Activated naive CD8-positive, alpha-beta T cell treated with anti-CD3 and anti-CD28 coated beads, Interleukin-2, amount 10 ng/mL, durations not matched to agents 7 days and 5 days (primary cell): ENCODE measurements around the gene TIGAR. TPM values are rescaled to one million over a fixed set of nuclear protein-coding genes. Genes with fewer than 3 reads are reported as not detected.

Experiments
- ATAC-seq: fragments of 150-1000 bp; cut with Tn5 transposase; one replicate; pipeline ENCODE4 v1.10.0; 2021; ENCODE audit warnings: low read depth, moderate library complexity
- POLR2A ChIA-PET: fragments of 350-600 bp; sonication (Branson Sonifier 250); formaldehyde crosslinking; loops from one replicate; lab custom pipeline; 2021; ENCODE audit warnings: antibody characterized with exemption; lab: Charles Lee
- DNase-seq: peaks from one replicate; pipeline ENCODE4 v3.0.0; 2021
- H3K27ac Mint-ChIP-seq: one replicate; pipeline ENCODE4 v1.8.0; 2022; ENCODE audit warnings: mild to moderate bottlenecking, mixed read lengths
- H3K27me3 Mint-ChIP-seq: one replicate; pipeline ENCODE4 v1.8.0; 2022; ENCODE audit warnings: mild to moderate bottlenecking, moderate library complexity, mixed read lengths
- H3K36me3 Mint-ChIP-seq: one replicate; pipeline ENCODE4 v1.8.0; 2021; ENCODE audit warnings: mild to moderate bottlenecking, mixed read lengths
- H3K4me1 Mint-ChIP-seq: one replicate; pipeline ENCODE4 v1.8.0; 2021; ENCODE audit warnings: mixed read lengths
- H3K4me3 Mint-ChIP-seq: one replicate; pipeline ENCODE4 v1.8.0; 2022; ENCODE audit warnings: mild to moderate bottlenecking, moderate library complexity, mixed read lengths
- H3K9me3 Mint-ChIP-seq: one replicate; pipeline ENCODE4 v1.8.0; 2021; ENCODE audit warnings: mixed read lengths
- total RNA-seq, 2 experiments: library from RNA; stranded (reverse); gene quantifications; one replicate each; pipeline ENCODE4 v1.2.3, GENCODE V29; 2021

Gene TIGAR
- total RNA-seq, 2 experiments from 2014 or later = 9.7 to 11.4 TPM

DNA sequence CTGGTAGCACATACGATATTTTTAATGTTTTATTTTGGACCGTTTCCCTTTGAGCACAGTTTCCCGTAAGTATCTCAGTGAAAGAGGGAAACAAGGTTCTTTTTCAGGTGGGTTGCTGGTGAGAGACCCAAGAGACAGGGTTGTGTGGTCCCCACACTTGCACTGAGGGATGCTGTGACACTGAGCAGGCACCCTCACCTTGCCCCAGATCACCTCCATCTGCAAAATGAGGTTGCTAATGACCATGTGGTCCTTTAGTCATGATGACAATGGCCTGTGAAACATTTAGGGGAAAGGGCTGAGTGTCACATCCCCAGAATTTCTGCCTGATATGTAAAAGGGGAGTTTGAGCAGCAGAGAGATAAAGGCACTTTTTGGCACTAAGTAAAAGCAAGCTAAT lies 43.2 kb upstream of the TIGAR start:
- peaks cover 50% of the 10 kb centered on the region for H3K4me1 Mint-ChIP-seq
- peak overlapping the region; percentile 69 for H3K27ac Mint-ChIP-seq
- H3K27me3 Mint-ChIP-seq = no peaks in the 10 kb centered on the region

DNA sequence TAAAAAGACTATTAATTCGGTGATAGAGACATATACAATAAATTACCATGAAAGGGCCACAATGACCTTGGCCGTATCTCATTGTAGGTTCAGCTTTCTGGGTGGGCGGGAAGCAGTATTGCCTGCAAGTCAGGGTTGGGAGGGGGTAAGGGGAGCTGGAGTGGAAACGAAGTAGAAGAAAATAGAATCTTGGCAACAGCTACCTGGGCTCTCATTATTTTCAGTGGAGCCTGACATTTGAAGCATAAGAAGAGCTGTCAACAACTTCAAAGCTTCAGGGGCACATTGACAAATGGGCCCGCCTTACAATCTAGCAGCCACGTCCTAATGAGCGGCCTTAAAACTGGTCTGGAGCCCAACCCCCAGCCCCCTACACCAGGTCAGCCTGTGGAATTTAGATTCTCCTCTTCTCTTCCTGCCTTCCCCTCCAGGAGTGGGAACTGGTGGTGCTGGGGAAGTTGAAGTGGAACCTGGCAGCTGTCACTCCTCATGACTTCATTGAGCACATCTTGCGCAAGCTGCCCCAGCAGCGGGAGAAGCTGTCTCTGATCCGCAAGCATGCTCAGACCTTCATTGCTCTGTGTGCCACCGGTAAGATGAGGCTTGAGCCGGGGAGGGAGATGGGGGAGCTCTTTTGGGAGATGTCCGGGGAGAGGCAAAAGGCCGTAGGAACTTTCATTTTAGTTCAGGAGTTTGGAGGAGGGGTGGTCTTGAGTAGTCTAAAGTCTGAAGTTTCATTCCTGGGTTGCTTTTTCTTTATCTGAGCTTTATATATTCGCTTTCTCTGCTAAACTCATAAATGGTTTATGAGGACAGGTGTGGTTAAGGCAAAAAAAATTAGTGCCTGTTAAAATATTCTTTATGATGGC lies 42.5 kb upstream of the TIGAR start:
- Mint-ChIP-seq H3K27ac (peak overlapping the region; percentile 69), H3K9me3 (no peaks in the 10 kb centered on the region), H3K4me3 (peak overlapping the region; percentile 90), H3K4me1 (peaks cover 51% of the 10 kb centered on the region), H3K27me3 (no peaks in the 10 kb centered on the region), H3K36me3 (peaks cover 71% of the 10 kb centered on the region)
- POLR2A ChIA-PET = interaction anchor here (0.5 to 11.7 kb wide), 15 partner anchors 9 to 983 kb away, joined by 3 to 292 read pairs (median 8); no protein-coding TSS in a partner anchor
- no peak for DNase-seq
- ATAC-seq = no peak

More for the DNA sequence above, 43.2 kb upstream of the TIGAR start:
- H3K9me3 Mint-ChIP-seq = no peaks in the 10 kb centered on the region
- H3K4me3 Mint-ChIP-seq = peak overlapping the region; percentile 90
- ATAC-seq (no peak), DNase-seq (no peak)
- H3K36me3 Mint-ChIP-seq = peaks cover 70% of the 10 kb centered on the region
- POLR2A ChIA-PET = interaction anchor here (0.9 to 11.7 kb wide), 14 partner anchors 9 to 315 kb away, joined by 3 to 292 read pairs (median 17); no protein-coding TSS in a partner anchor

DNA sequence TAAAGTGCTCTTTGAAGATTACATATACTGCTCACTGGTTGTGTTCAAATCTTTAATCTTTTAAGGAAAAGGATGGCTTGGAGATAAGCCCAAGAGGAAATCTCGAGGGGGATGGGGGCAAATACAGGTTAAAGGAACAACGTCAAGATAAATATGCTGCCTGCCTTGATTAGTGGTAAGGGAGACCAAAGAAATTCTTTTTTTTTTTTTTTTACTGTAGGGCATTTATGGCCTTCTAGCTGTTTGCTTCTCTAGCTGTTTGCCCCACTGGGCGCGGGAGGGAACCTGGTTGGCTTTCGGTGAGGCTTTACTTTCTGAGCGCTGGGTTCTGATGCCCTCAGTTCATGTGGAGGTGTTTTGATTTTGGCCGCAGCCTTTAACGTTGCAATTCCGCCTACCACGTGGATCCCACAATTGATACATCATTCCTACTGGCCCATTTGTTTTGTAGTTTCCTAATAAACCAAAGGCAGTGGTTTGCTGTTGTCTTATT lies 41.8 kb upstream of the TIGAR start:
- DNase-seq (no peak), ATAC-seq (no peak)
- Mint-ChIP-seq H3K9me3 (no peaks in the 10 kb centered on the region), H3K27ac (peak overlapping the region; percentile 69), H3K4me1 (peaks cover 58% of the 10 kb centered on the region), H3K4me3 (peak overlapping the region; percentile 90), H3K36me3 (peaks cover 76% of the 10 kb centered on the region), H3K27me3 (no peaks in the 10 kb centered on the region)
- POLR2A ChIA-PET = interaction anchor here (0.7 to 11.7 kb wide), 14 partner anchors 8 to 316 kb away, joined by 4 to 292 read pairs (median 7); no protein-coding TSS in a partner anchor

DNA sequence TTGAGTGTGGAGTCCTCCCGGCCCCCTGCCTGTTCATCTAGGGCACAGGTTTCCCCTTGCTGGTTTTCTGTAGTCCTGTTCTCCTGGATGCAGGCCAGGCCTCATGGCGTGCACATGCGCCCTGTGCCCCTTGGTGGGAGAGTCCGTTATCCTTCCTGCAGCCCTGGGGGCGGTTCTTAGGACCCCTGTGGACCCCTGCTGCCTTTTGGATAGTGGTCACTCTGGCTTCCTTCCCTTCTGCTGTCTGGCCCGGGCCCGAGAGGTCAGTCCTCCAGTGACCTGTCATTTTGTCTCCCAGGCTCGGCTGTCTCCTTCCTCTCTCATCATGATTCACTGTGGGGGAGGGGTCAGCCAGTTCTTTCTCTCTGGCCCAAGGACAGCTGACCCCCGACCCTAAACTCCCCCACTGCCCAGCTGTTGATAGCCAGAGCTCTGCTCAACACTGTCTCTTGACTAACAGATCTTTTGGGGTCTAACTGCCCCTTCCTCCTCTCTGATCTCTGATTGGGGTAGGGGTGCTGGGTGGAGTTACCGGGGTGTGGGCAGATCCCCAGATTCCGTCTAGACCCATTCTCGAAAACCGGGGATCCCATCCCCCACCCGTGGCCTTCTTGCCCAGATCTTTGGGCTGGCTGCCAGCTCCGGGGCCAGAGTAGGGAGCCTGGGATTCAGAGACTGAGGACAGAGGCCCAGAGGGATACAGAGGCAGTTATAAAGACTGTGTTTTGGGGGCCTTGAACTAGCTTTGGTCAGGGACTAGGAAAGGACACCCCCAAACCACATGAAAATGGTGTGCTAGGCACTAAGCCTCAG lies 40.5 kb upstream of the TIGAR start:
- Mint-ChIP-seq H3K27ac (peak overlapping the region; percentile 70), H3K36me3 (peaks cover 75% of the 10 kb centered on the region), H3K4me3 (peak overlapping the region; percentile 90), H3K4me1 (peaks cover 66% of the 10 kb centered on the region), H3K27me3 (no peaks in the 10 kb centered on the region), H3K9me3 (no peaks in the 10 kb centered on the region)
- ATAC-seq (no peak), DNase-seq (no peak)
- POLR2A ChIA-PET = interaction anchor here (0.7 to 10.8 kb wide), 3 partner anchors 12 to 174 kb away, joined by 3 to 160 read pairs (median 6); no protein-coding TSS in a partner anchor

DNA sequence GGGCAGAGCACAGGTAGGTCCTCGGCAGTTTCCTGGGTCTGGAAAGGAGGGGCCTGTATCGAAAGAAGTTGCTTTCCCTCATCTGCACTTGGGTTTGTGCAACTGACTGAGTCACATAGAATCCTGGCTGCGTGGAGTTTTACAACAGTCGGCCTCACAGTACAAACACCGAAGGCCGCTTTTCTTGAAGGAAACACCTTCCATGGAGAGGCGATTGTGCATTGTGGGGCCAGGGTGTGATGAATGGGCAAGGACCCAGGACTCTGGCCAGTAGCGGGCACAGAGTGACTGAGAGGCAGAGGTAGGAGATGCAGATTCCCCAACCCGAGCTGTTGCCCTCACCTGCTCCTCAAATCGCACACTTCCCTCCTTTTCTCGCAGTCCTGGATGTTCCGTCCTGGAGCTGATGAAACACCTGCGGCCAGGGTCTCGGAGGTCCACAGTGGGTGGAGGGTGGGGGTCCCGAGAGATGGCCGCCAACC lies 39.8 kb upstream of the TIGAR start:
- H3K36me3 Mint-ChIP-seq = peaks cover 75% of the 10 kb centered on the region
- H3K4me1 Mint-ChIP-seq = peaks cover 71% of the 10 kb centered on the region
- peak overlapping the region; percentile 70 for H3K27ac Mint-ChIP-seq
- peak overlapping the region; percentile 46 for H3K4me3 Mint-ChIP-seq
- DNase-seq (no peak), ATAC-seq (no peak)
- H3K27me3 Mint-ChIP-seq = no peaks in the 10 kb centered on the region
- POLR2A ChIA-PET = interaction anchor here (0.7 to 1.6 kb wide), 4 partner anchors 7 to 13 kb away, joined by 3 to 6 read pairs (median 3); partner anchors contain the start of gene CCND2
- no peaks in the 10 kb centered on the region for H3K9me3 Mint-ChIP-seq

DNA sequence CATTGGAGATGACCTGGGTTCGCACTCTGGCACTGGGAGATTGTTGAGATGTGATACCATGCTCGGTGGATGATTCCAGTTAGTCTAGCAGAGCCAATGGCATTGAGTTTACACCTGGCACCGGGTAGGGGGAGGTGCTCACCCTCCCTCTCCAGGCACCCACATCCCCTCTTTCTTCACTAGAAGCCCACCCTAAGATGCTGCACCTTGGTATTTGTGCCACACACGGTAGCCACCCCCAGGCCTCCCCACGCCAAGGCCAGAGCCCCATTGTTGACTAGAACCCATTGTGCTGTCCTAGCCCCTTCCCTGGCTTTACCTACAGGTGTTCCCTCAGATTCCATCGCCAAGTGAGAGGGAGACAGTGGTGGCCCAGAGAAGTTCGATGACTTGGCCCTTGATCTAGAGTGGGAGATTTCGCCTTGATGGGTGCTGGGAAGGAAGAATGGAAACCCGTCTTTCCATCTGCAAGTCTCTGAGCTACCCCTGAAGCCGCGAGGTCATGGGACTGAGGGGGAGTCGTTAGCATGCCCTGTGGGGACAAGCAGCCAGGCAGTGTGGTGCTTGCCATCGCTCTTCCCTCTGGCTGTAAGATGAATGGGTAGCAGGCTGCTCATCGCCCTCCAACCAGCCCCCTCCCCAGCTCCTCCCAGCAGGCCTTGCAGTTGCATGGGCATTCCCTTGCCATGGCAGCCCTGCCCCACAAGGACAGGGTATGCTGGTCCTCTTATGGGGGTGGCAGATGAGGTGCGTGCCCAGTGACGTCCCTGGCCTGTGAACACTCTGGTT lies 38.7 kb upstream of the TIGAR start:
- H3K27me3 Mint-ChIP-seq = no peaks in the 10 kb centered on the region
- H3K36me3 Mint-ChIP-seq = peaks cover 75% of the 10 kb centered on the region
- H3K27ac Mint-ChIP-seq = no peak overlapping the region
- peaks cover 75% of the 10 kb centered on the region for H3K4me1 Mint-ChIP-seq
- DNase-seq (no peak), ATAC-seq (no peak)
- POLR2A ChIA-PET = interaction anchor here (0.7 to 2.5 kb wide), 7 partner anchors 8 to 176 kb away, joined by 3 to 19 read pairs (median 6); partner anchors contain the start of gene CCND2
- peak overlapping the region; percentile 22 for H3K4me3 Mint-ChIP-seq
- no peaks in the 10 kb centered on the region for H3K9me3 Mint-ChIP-seq

DNA sequence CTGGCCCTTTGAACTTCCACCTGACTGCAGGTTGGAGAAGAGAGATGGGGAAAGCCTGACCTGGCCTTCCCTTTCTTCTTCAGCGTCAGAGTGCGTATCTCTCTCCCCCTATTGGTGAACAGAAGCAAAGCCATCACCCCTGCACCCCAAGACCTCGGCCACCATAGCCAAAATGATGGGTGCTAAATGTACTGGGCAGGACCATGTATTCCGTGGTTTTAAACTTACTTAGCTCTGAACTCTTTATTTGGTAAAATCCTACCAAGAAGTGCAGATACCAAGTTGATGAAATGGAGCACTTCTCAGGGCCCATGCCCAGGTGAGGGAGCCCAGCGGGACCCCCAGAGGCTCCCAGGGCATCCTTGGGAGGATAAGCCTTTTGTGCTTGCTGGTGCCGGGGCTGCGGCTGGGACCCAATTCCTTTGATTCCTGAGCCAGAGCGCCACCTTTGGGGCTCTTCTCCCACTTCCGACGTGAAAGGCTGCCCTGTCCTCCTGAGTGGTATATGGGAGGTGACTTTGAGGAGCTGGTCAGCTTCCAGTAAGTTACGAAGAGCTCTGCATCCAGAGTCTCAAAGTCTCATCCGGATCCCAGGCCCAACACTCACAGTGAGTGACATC lies 38.0 kb upstream of the TIGAR start:
- Mint-ChIP-seq H3K4me1 (peaks cover 78% of the 10 kb centered on the region), H3K36me3 (peaks cover 72% of the 10 kb centered on the region), H3K27me3 (no peaks in the 10 kb centered on the region), H3K9me3 (no peaks in the 10 kb centered on the region), H3K4me3 (no peak overlapping the region), H3K27ac (no peak overlapping the region)
- POLR2A ChIA-PET = interaction anchor here (0.8 to 2.5 kb wide), 7 partner anchors 9 to 294 kb away, joined by 3 to 19 read pairs (median 5); partner anchors contain the start of gene CCND2
- peak; percentile 12 for ATAC-seq
- DNase-seq = no peak

DNA sequence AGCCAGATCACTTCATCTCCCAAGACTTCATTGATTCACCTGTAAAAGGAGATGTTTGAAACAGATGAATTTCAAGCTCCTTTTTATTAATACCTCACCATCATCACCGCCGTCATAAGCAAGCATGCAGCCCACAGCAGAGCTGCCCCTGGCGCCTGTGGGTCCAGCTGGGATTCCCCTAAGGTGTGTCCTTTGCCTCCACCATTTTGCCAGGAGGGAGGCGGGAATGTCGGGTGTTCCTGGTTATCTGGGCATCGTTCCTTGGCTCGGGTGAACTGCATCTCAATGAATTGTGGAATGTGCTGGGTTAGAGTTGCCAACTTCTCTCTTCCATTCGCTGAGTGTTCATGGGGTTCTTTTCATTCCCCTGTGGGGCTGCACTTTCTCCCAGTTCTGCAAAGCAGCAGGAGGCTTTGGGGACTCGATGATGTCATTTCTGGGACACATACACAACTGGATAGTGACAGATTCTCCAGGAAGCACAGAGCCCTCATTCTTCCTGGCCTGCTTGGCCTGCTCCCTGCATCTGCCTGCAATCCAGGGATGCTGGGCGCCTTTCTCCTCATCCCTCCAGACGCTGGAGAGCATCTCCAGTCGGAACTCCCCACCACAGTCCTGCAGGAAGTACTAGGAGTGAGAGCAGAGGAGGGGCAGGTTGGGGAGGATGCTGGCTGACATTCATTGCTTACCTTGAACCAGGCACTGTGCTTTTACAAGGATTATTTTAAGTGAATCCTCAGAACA lies 37.3 kb upstream of the TIGAR start:
- POLR2A ChIA-PET = interaction anchor here (0.7 to 2.5 kb wide), 8 partner anchors 10 to 294 kb away, joined by 3 to 19 read pairs (median 4); partner anchors contain the start of gene CCND2
- no peaks in the 10 kb centered on the region for H3K27me3 Mint-ChIP-seq
- peak overlapping the region; percentile 65 for H3K27ac Mint-ChIP-seq
- no peak overlapping the region for H3K4me3 Mint-ChIP-seq
- peaks cover 74% of the 10 kb centered on the region for H3K36me3 Mint-ChIP-seq
- DNase-seq (no peak), ATAC-seq (no peak)
- H3K4me1 Mint-ChIP-seq = peaks cover 79% of the 10 kb centered on the region
- no peaks in the 10 kb centered on the region for H3K9me3 Mint-ChIP-seq

DNA sequence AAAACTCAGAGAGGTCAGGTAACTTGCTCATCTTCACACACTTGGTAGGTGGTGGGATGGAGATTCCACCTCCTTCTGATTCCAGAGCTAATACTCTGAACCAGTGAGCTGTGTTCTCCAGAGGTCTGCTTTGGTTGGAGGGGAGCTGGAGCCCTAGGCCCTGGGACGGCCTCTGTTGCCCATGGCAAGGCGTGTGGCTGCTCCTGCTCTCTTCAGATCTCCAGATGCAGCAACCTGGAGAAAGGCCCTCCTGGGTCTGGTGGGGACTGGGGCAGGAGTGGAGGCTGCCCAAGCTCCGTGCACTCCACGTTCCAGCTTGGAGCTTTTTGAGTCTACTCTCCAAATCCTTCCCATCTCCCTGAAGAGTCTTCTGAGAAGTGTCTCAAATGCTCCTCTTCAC lies 36.7 kb upstream of the TIGAR start:
- Mint-ChIP-seq H3K27ac (no peak overlapping the region), H3K27me3 (no peaks in the 10 kb centered on the region), H3K4me3 (no peak overlapping the region), H3K4me1 (peaks cover 79% of the 10 kb centered on the region), H3K9me3 (no peaks in the 10 kb centered on the region), H3K36me3 (peaks cover 70% of the 10 kb centered on the region)
- DNase-seq (no peak), ATAC-seq (no peak)
- POLR2A ChIA-PET = interaction anchor here (0.7 to 2.5 kb wide), 4 partner anchors 11 to 34 kb away, joined by 3 to 7 read pairs (median 4); partner anchors contain the start of gene CCND2

DNA sequence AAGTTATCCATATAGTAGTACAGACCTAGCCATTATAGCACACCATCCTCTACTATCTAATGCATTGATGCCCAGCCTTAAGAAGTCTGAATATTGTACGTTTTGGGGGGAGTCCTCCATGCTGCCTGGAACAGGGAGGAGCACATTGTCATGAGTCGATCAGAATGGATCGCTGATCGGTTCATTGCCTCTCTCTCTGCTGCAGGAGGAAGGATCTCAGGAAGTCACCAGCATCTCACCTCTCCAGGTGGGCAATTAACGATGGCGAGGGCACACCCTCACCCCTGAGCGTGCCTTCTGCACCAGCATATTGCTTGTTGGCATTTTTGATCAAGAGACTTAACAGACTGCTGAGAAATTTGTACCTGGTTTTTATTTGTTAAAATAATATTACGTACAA lies 35.9 kb upstream of the TIGAR start:
- H3K4me1 Mint-ChIP-seq = peaks cover 78% of the 10 kb centered on the region
- H3K27me3 Mint-ChIP-seq = no peaks in the 10 kb centered on the region
- H3K4me3 Mint-ChIP-seq = peak overlapping the region; percentile 47
- no peak for DNase-seq
- ATAC-seq = no peak
- H3K27ac Mint-ChIP-seq = peak overlapping the region; percentile 42
- POLR2A ChIA-PET = interaction anchor here (0.8 to 2.5 kb wide), 2 partner anchors 12 to 14 kb away, joined by 3 to 7 read pairs; partner anchors contain the start of gene CCND2
- no peaks in the 10 kb centered on the region for H3K9me3 Mint-ChIP-seq
- H3K36me3 Mint-ChIP-seq = peaks cover 67% of the 10 kb centered on the region

DNA sequence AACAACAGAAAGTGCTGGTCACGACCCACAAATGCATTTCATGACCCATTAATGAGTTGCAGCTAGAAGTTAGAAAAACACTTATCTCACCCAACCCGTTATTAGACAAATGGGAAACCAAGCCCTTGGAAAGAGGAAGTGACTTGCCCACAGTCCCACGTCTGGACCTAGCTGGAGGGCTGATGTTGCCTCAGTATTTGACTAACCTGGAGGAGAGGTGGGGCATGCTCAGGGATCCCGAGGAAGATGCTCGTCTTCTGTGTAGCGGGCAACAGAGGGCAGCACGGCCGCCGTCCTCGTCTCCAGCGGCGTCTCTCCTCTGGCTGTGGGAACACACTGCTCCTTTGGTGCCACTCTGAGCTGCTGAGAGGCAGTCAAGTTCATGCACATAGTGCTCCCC lies 34.8 kb upstream of the TIGAR start:
- H3K27ac Mint-ChIP-seq = peak overlapping the region; percentile 1
- ATAC-seq (no peak), DNase-seq (no peak)
- H3K9me3 Mint-ChIP-seq = no peaks in the 10 kb centered on the region
- H3K27me3 Mint-ChIP-seq = no peaks in the 10 kb centered on the region
- POLR2A ChIA-PET = no interaction called here
- peaks cover 69% of the 10 kb centered on the region for H3K36me3 Mint-ChIP-seq
- H3K4me1 Mint-ChIP-seq = peaks cover 78% of the 10 kb centered on the region
- H3K4me3 Mint-ChIP-seq = no peak overlapping the region
